Mesenchymal stem cell (in vitro differentiated cells and primary cell): ENCODE measurements around the gene DDAH1. TPM values are rescaled to one million over a fixed set of nuclear protein-coding genes. Genes with fewer than 3 reads are reported as not detected.
A peak's percentile ranks its signal among the peaks of the same experiment; 100 is the strongest.
"Not testable (repeated sequence)": the region's sequence is repeated elsewhere in the genome, so short reads cannot be mapped to it uniquely, and the experiment has no call there.

Experiments used
- DNase-seq: peaks from one replicate; pipeline ENCODE4 v3.0.0-alpha.2; 2013
- H2AFZ ChIP-seq: one replicate; pipeline ENCODE4 v1.6.1; 2013; ENCODE audit warnings: low read depth, mild to moderate bottlenecking, control low read depth, inconsistent platforms, low read length, moderate library complexity
- H2AK5ac ChIP-seq: 2 replicates; pipeline ENCODE4 v1.6.1; 2013; ENCODE audit warnings: low read length, moderate library complexity, mild to moderate bottlenecking, inconsistent platforms; ENCODE audit not compliant: severe bottlenecking
- H2BK120ac ChIP-seq: one replicate; pipeline ENCODE4 v1.6.1; 2013; ENCODE audit warnings: low read depth, mild to moderate bottlenecking, inconsistent platforms, low read length, moderate library complexity
- H2BK12ac ChIP-seq, 2 experiments: one replicate each; pipeline ENCODE4 v1.6.1; 2013; ENCODE audit warnings: inconsistent platforms in 2 of 2, low read length in 2 of 2, mild to moderate bottlenecking in 2 of 2, moderate library complexity in 2 of 2, control low read depth in 1 of 2
- H2BK15ac ChIP-seq: one replicate; pipeline ENCODE4 v1.6.1; 2013; ENCODE audit warnings: mild to moderate bottlenecking, low read depth, inconsistent platforms; ENCODE audit not compliant: poor library complexity, severe bottlenecking
- H2BK5ac ChIP-seq: 2 replicates; pipeline ENCODE4 v1.6.1; 2013; ENCODE audit warnings: low read depth, mild to moderate bottlenecking, low read length, control low read depth, inconsistent platforms; ENCODE audit not compliant: poor library complexity, severe bottlenecking
- H3K14ac ChIP-seq, 2 experiments: one replicate each; pipeline ENCODE4 v1.6.1; 2013; ENCODE audit warnings: inconsistent platforms in 2 of 2, low read length in 2 of 2, control low read depth in 1 of 2, mild to moderate bottlenecking in 1 of 2, moderate library complexity in 1 of 2
- H3K18ac ChIP-seq, 2 experiments: one replicate each; pipeline ENCODE4 v1.6.1; 2013; ENCODE audit warnings: inconsistent platforms in 2 of 2, low read length in 2 of 2, control low read depth in 1 of 2, low read depth in 1 of 2, mild to moderate bottlenecking in 1 of 2
- H3K23ac ChIP-seq, 2 experiments: one replicate each; pipeline ENCODE4 v1.6.1; 2013; ENCODE audit warnings: inconsistent platforms in 2 of 2, low read length in 2 of 2, mild to moderate bottlenecking in 2 of 2, moderate library complexity in 2 of 2, control low read depth in 1 of 2
- H3K27ac ChIP-seq: 2 replicates; pipeline ENCODE4 v1.5.1; 2013; ENCODE audit warnings: mild to moderate bottlenecking, moderate library complexity, low read length, control low read depth, inconsistent platforms; ENCODE audit not compliant: poor library complexity, severe bottlenecking
- H3K27me3 ChIP-seq, 2 experiments: 2 replicates each; pipeline versions ENCODE4 v1.6.1 to v1.7.0; 2013; ENCODE audit warnings: low read length in 2 of 2, mild to moderate bottlenecking in 2 of 2, moderate library complexity in 2 of 2, control low read depth in 1 of 2, inconsistent platforms in 1 of 2; ENCODE audit not compliant: control insufficient read depth in 1 of 2, insufficient read depth in 1 of 2
- H3K36me3 ChIP-seq, 2 experiments: 2 replicates each; pipeline versions ENCODE4 v1.6.1 to v1.7.0; 2013; ENCODE audit warnings: low read length in 2 of 2, control low read depth in 1 of 2, inconsistent platforms in 1 of 2, low read depth in 1 of 2, mild to moderate bottlenecking in 1 of 2; ENCODE audit not compliant: insufficient read depth in 2 of 2, control insufficient read depth in 1 of 2
- H3K4ac ChIP-seq, 2 experiments: one replicate each; pipeline ENCODE4 v1.6.1; 2013; ENCODE audit warnings: inconsistent platforms in 2 of 2, low read length in 2 of 2, mild to moderate bottlenecking in 2 of 2, moderate library complexity in 2 of 2, control low read depth in 1 of 2, low read depth in 1 of 2
- H3K4me1 ChIP-seq: 2 replicates; pipeline ENCODE4 v1.6.1; 2013; ENCODE audit warnings: low read depth, low read length, control low read depth; ENCODE audit not compliant: control insufficient read depth, insufficient read depth
- H3K4me2 ChIP-seq: 2 replicates; pipeline ENCODE4 v1.6.1; 2013; ENCODE audit warnings: low read length, mild to moderate bottlenecking, inconsistent platforms; ENCODE audit not compliant: poor library complexity, severe bottlenecking
- H3K4me3 ChIP-seq, 2 experiments: 2 replicates each; pipeline versions ENCODE4 v1.5.1 to v1.7.0; 2013; ENCODE audit warnings: low read length in 2 of 2, mild to moderate bottlenecking in 2 of 2, control low read depth in 1 of 2, low read depth in 1 of 2; ENCODE audit not compliant: insufficient read depth in 1 of 2
- H3K79me1 ChIP-seq: replicated peaks from 2 replicates; pipeline ENCODE4 v1.6.1; 2013; ENCODE audit warnings: mild to moderate bottlenecking, control low read depth, low read length, inconsistent platforms; ENCODE audit not compliant: poor library complexity, severe bottlenecking
- H3K9ac ChIP-seq: 2 replicates; pipeline ENCODE4 v1.7.0; 2013; ENCODE audit warnings: mild to moderate bottlenecking, low read length, moderate library complexity
- H3K9me3 ChIP-seq: 2 replicates; pipeline ENCODE4 v1.7.0; 2013; ENCODE audit warnings: mild to moderate bottlenecking, low read length; ENCODE audit not compliant: control insufficient read depth
- H4K8ac ChIP-seq: one replicate; pipeline ENCODE4 v1.6.1; 2013; ENCODE audit warnings: inconsistent platforms, mild to moderate bottlenecking, low read length, moderate library complexity
- H4K91ac ChIP-seq: one replicate; pipeline ENCODE4 v1.6.1; 2013; ENCODE audit warnings: mild to moderate bottlenecking, low read length, inconsistent platforms
- WGBS: methylation state at CpG from one replicate; pipeline ENCODE4 v1.1.7; 2013; ENCODE audit warnings: mixed read lengths; 5-methylcytosine and 5-hydroxymethylcytosine counted together
- polyA plus RNA-seq, 2 experiments: library from polyadenylated mRNA; stranded (reverse); fragments of 200-250 nt; gene quantifications; one replicate each; pipeline ENCODE4 v1.2.3, GENCODE V29; 2013

DDAH1 gene
- 48.3 TPM for polyA plus RNA-seq (2013, experiment 1 of 2)
- 48.6 TPM for polyA plus RNA-seq (2013, experiment 2 of 2)

DNA sequence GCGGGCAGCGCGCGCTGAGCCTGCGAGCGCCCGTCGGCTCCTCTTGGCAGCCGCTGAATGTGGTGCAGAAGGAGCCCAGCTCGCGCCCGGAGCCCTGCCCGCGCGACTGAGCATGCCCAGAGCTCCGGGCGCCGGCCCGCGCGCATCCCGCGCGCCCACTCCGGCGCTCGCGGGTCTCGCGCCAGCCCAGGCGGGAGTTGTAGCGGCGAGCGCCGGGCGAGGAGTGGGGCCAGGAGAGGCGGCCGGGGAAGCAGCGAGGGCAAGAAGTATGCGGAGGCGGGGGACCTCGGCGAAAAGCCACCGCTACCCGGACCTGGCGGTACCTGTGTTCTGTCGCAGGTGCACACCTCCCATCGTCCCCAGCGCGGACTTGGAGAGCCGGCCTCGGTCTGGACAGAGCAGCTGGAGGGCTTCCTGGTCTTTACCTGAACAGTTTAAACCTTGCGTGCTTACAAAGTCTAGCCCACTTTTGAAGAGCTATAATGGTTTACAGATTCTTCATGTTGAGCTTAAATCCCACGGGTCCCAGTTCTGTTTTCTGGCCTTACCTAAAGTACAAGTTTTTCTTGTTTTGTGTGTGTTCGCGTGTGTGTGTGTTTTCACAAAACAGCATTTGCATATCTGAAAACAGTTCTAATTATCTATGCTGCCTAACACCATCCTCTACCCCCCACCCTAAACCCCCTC lies at the start of gene DDAH1:
DDAH1 (minus strand) TSS at position 61 of the 687 bp plus-strand sequence. CDS start 114 bp downstream, outside the sequence.
- H2BK5ac ChIP-seq: no peak within 1 kb of the TSS
- no peak within 1 kb of the TSS for H2BK120ac ChIP-seq
- no peaks in the 10 kb centered on the region for H3K36me3 ChIP-seq
- H3K14ac ChIP-seq: peak within 1 kb of the TSS in 1 of 2 experiments; percentile 99
- peak within 1 kb of the TSS; percentile 84 for H4K8ac ChIP-seq
- H3K79me1 ChIP-seq: peaks cover 4% of the 10 kb centered on the region
- H3K27ac ChIP-seq: peak within 1 kb of the TSS; percentile 46
- peak within 1 kb of the TSS; percentile 55 for H3K4me2 ChIP-seq
- peak within 1 kb of the TSS; percentile 39 to 83 for H3K4ac ChIP-seq
- peak within 1 kb of the TSS in 1 of 2 experiments; percentile 99 for H3K23ac ChIP-seq
- peak within 1 kb of the TSS; percentile 86 for H2BK15ac ChIP-seq
- peaks cover 10% of the 10 kb centered on the region for H3K4me1 ChIP-seq
- peak within 1 kb of the TSS; percentile 46 for H2AFZ ChIP-seq
- peak within 1 kb of the TSS; percentile 69 to 92 for H3K4me3 ChIP-seq
- H3K27me3 ChIP-seq: no peaks in the 10 kb centered on the region
- H3K18ac ChIP-seq: peak within 1 kb of the TSS; percentile 71 to 100
- 8% methylated on average over 43 of the region's 56 CpGs for WGBS
- peak within 1 kb of the TSS; percentile 94 for H3K9ac ChIP-seq
- peak within 1 kb of the TSS; percentile 81 for H4K91ac ChIP-seq
- no peaks in the 10 kb centered on the region for H3K9me3 ChIP-seq
- no peak within 1 kb of the TSS for H2AK5ac ChIP-seq
- peak within 1 kb of the TSS in 1 of 2 experiments; percentile 74 for H2BK12ac ChIP-seq
- DNase-seq: peak; percentile 73

GRCh38 chr1:85513998-85514397 lies 49.0 kb upstream of the DDAH1 start:
- H3K4me1 ChIP-seq, H2AK5ac ChIP-seq, H3K4ac ChIP-seq, H3K9me3 ChIP-seq, H3K27ac ChIP-seq, H2BK5ac ChIP-seq, H2BK15ac ChIP-seq, H4K91ac ChIP-seq, H3K14ac ChIP-seq, H3K27me3 ChIP-seq, H2AFZ ChIP-seq, H4K8ac ChIP-seq, H3K79me1 ChIP-seq, H3K36me3 ChIP-seq, H3K23ac ChIP-seq, H3K9ac ChIP-seq, H2BK120ac ChIP-seq, H3K4me3 ChIP-seq, H3K18ac ChIP-seq, H2BK12ac ChIP-seq, H3K4me2 ChIP-seq, DNase-seq: not testable (repeated sequence)
- 100% methylated on average over 3 of the region's 4 CpGs for WGBS

- Histone ChIP-seq H3K9me3 (no peaks in the 10 kb centered on the region), H2BK12ac (no peak overlapping the region), H3K4ac (no peak overlapping the region), H3K79me1 (peaks cover 25% of the 10 kb centered on the region), H2BK120ac (no peak overlapping the region), H4K8ac (no peak overlapping the region), H2AK5ac (no peak overlapping the region), H3K23ac (no peak overlapping the region), H2BK15ac (no peak overlapping the region), H3K9ac (no peak overlapping the region), H4K91ac (no peak overlapping the region), H3K4me1 (peaks cover 3% of the 10 kb centered on the region), H3K36me3 (peaks cover 0 to 3% of the 10 kb centered on the region in 2 experiments), H2AFZ (no peak overlapping the region), H3K18ac (no peak overlapping the region), H2BK5ac (no peak overlapping the region), H3K27ac (no peak overlapping the region), H3K27me3 (no peaks in the 10 kb centered on the region), H3K14ac (no peak overlapping the region), H3K4me2 (no peak overlapping the region), H3K4me3 (no peak overlapping the region)
- WGBS: 100% methylated on average over 1 of the region's 1 CpG
- peak; percentile 47 for DNase-seq
Measured at GRCh38 chr1:85504417-85504816, 39.5 kb upstream of the DDAH1 start.

GRCh38 chr1:85502625-85503083 lies 37.7 kb upstream of the DDAH1 start:
- Histone ChIP-seq H3K18ac (peak overlapping the region; percentile 62 to 80), H2AK5ac (no peak overlapping the region), H2BK5ac (no peak overlapping the region), H3K9ac (peak overlapping the region; percentile 31), H3K27ac (no peak overlapping the region), H3K27me3 (no peaks in the 10 kb centered on the region), H3K9me3 (no peaks in the 10 kb centered on the region), H4K8ac (peak overlapping the region; percentile 80), H3K4me3 (no peak overlapping the region), H2BK12ac (peak overlapping the region; percentile 41 to 96), H2BK120ac (no peak overlapping the region), H3K79me1 (peaks cover 21% of the 10 kb centered on the region), H3K14ac (no peak overlapping the region), H2AFZ (no peak overlapping the region), H3K4me1 (peaks cover 3% of the 10 kb centered on the region), H3K36me3 (no peaks in the 10 kb centered on the region), H2BK15ac (peak overlapping the region; percentile 38), H3K23ac (no peak overlapping the region), H3K4me2 (no peak overlapping the region), H4K91ac (peak overlapping the region; percentile 55), H3K4ac (peak overlapping the region; percentile 9 to 47)
- peak; percentile 87 for DNase-seq
- 56% methylated on average over 2 of the region's 3 CpGs for WGBS
